ENCODE data around the gene TGFBR3L.
"Not testable (repeated sequence)": the region's sequence is repeated elsewhere in the genome, so short reads cannot be mapped to it uniquely, and the experiment has no call there.

Gene TGFBR3L

GRCh38 chr19:7916103-7916954 lies 1.7 kb downstream of the TGFBR3L start:
- peak in 1 of 2 donors; percentile 33 for DNase-seq (ENCODE audit: extremely low read depth in 1 of 2, low read depth in 1 of 2)

DNA sequence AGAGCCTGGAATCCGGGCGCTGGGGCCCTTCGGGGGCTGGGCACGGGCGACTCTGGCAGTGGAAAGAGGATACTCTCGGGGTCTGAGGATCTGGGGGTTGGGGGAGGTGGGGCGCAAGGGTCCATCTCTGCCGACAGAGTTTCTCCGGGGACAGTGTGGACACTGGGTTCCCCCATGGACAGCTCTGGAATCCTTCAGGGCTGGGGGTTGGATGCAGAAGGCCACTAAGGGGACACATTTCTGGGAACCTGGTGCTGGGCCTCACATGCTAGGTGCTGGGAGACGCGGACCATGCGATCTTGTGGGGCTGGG lies 2.3 kb downstream of the TGFBR3L start:
- DNase-seq (ENCODE audit: extremely low read depth in 1 of 2, low read depth in 1 of 2), result no peak

DNA sequence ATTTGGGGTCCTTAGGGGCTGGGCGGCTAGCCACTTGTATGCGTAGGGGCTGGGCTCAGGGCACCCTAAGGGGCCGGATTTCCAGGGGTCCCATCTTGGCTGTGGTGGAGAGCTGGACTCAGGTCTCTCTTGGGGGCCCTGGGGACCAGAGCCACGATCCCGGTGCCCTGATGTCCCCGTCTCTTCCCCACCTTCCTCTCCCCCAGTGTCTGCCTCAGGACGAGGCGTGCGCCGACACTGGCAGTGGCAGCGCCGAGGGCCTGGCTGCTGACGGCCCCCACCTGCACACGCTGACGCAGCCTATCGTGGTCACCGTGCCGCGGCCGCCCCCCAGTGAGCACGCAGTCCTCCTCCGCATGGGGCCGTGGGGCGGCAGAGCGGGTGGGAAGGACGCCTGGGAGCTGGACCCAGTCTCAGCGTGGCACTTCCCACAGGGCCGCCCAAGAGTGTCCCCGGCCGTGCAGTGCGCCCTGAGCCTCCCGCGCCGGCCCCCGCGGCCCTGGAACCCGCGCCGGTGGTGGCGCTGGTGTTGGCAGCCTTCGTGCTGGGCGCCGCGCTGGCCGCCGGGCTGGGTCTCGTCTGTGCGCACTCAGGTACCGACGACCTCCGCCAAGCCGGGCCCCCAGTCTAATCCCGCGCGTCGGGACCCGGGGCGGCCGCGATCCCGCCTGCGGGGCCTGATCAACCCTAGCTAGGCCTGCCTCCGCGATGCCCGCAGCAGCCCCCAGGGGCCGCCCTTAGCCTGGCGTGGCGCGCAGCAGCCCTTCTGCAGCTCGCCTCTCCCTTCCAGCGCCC lies 2.8 kb downstream of the TGFBR3L start:
- no peak for DNase-seq (ENCODE audit: extremely low read depth in 1 of 2, low read depth in 1 of 2)

DNA sequence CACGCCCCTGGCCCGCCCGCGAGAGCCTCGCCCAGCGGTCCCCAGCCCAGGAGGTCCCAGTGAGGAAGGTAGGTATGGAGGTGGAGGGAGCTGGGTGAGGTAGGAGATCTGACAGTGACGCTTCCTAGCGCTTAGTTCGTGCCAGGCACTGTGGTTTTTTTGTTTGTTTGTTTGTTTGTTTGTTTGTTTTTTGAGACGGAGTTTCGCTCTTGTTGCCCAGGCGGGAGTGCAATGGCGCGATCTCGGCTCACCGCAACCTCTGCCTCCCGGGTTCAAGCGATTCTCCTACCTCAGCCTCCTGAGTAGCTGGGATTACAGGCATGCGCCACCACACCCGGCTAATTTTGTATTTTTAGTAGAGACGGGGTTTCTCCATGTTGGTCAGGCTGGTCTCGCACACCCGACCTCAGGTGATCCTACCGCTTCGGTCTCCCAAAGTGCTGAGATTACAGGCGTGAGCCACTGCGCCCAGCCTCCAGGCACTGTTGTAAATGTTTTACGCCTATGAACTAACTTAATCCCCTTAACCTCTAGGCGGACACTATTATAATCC lies 3.5 kb downstream of the TGFBR3L start:
- DNase-seq (ENCODE audit: extremely low read depth in 1 of 2, low read depth in 1 of 2), result not testable (repeated sequence)

- no peak for DNase-seq (ENCODE audit: extremely low read depth in 1 of 2, low read depth in 1 of 2)
Measured at GRCh38 chr19:7918615-7919421, 4.2 kb downstream of the TGFBR3L start.

- peak; percentile 93 to 95 for DNase-seq (ENCODE audit: extremely low read depth in 1 of 2, low read depth in 1 of 2)
Measured at GRCh38 chr19:7919610-7920518, 5.2 kb downstream of the TGFBR3L start, which contains the start of gene SNAPC2. SNAPC2 (plus strand) TSS chr19:7920338; CDS start chr19:7920367, 29 bp downstream.

DNA sequence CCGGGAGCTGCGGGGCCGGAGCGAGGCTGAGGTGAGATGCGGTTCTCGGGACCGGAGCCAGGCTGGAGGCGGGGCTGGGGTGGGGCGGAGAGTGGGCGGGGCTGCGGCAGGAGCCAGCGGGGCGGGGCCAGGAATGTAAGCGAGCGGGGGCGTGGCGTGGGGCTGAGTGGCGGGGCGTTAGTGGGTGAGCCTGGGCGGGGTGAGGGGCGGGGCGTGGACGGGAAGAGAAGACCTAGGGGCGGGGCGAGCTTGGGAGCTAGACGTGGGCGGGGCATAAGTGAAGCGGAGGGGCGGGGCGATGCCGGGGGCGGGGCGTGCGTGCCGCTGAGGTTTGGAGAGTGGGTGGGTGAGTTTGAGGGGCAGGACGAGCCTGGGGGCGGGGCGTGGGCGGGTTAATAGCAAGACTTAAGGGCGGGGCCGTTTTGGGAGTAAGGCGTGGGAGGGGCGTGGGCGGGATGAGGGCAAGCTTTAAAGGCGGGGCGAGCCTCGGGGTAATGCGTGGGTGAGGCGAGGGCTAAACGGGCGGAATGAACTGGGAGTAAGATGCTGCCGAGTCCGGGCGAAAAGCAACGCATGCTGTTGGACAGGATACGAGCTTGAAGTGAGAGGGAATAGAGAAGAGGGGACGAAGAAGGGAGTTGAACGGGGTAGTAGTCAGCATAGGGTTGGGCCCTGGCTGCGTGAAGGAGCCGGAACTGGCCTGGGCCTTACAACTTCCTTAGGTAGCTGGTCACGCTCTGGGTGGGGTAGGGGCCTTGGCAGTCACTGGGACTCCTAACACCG lies 6.1 kb downstream of the TGFBR3L start:
- peak; percentile 91 to 99 for DNase-seq (ENCODE audit: extremely low read depth in 1 of 2, low read depth in 1 of 2)

DNA sequence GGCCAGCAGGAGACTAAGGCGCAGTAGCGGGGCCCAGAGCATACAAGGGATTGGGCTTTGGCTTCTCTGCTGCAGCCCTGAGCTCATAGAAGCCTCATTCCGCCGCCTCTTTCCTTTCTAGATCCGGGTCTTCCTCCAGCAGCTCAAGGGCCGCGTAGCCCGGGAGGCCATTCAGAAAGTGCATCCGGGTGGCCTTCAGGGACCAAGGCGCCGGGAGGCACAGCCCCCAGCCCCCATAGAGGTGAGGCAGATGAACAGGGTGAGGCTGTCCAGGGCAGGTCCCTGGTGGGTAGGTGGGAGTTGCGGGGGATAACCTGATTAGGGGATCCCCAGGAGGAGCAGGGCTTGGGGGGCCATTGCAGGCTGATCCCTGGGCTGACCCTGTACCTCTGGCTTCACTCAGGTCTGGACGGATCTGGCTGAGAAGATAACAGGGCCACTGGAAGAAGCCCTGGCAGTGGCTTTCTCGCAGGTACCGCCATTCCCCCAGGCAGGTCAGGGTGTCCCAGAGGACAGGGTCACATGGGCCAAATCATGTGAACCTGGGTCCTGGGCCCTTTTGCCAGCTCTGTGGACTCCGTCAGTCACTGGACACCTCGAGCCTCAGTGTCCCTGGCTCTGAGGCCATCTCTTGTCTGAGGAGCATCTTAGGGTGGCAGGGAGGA lies 6.8 kb downstream of the TGFBR3L start:
- no peak for DNase-seq (ENCODE audit: extremely low read depth in 1 of 2, low read depth in 1 of 2)

GRCh38 chr19:7921967-7922835 lies 7.6 kb downstream of the TGFBR3L start:
- DNase-seq (ENCODE audit: extremely low read depth in 1 of 2, low read depth in 1 of 2), result no peak

- no peak for DNase-seq (ENCODE audit: extremely low read depth in 1 of 2, low read depth in 1 of 2)
Measured at GRCh38 chr19:7922836-7923195, 8.2 kb downstream of the TGFBR3L start.

DNA sequence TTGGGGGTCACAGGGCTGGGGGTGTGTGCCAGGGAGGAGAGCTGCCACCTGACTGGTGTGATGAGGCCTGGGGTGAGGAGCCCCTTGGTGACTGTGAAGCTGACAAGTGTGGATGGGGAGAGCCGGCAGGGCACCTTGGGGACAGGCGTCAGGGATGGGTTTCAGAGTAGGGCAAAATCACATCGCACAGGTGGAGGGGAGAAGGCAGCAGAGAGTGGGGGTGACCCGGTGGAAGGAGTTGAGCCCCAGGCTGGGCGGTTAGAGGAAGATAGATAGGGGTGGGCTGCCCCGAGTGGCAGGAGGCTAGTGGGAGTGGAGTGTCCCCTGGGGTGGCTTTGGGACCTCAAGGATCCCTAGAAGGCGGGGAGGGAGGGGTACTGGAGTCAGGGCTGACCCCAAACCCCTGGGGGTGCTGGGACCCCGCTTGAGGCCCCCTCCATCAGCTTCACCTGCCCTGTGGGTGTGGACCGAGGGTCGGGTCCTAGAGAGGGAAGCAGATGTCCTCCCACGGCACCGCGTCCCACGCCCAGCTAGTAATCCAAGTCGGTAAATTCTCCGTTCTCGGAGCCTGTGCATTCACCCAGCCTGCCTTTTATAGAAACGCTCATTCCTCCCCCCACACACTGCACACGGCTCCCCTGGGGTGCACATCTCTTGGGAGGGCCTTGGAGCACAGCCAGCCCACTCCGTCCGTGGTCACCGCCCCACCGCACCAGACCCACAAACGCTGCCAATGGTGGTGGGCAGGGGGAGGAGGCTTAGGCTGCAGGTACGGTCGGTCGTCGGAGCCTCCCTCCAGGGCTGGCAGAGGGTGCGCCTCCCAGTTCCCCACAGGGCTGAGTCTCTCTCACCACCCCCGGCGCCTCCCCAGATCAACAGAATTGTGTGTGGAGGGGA lies 8.9 kb downstream of the TGFBR3L start:
- DNase-seq (ENCODE audit: extremely low read depth in 1 of 2, low read depth in 1 of 2), result no peak

- DNase-seq (ENCODE audit: extremely low read depth in 1 of 2, low read depth in 1 of 2), result no peak
Measured at GRCh38 chr19:7924241-7924640, 9.6 kb downstream of the TGFBR3L start.

GRCh38 chr19:7924651-7925170 lies 10.1 kb downstream of the TGFBR3L start:
- DNase-seq (ENCODE audit: extremely low read depth in 1 of 2, low read depth in 1 of 2), result no peak

DNA sequence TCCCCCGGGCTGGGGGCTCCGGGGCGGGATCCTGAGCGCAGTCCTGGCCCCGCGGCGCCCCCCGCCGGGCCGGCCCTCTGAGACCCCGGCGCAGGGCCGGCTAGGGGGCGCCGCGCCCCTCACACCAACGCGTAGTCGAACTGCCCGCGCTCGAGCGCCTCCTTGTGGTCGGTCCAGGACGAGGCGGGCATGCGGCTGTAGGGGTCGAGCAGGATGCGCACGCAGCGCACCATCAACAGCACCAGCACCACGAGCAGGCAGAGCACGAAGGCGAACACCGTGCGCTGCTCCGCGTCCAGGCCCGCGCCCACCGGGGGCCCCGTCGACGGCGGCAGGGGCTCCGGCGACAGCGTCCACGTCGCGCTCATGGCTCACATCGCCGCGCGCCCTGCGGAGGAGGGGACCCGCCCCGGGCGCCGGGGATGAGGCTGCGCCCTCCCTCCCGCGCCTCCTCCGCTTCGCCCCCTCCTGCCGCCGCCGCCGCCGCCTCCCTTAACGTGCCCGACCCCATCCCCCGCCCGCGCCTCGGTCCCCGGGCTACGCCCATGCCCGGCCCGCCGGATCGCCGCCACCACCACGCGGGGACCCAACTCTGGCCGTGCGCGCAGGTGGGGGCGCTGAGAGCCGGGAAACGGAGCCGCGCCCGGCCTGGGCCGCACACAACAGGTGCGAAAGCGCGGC lies 10.7 kb downstream of the TGFBR3L start:
- peak; percentile 50 to 69 for DNase-seq (ENCODE audit: extremely low read depth in 1 of 2, low read depth in 1 of 2)

DNA sequence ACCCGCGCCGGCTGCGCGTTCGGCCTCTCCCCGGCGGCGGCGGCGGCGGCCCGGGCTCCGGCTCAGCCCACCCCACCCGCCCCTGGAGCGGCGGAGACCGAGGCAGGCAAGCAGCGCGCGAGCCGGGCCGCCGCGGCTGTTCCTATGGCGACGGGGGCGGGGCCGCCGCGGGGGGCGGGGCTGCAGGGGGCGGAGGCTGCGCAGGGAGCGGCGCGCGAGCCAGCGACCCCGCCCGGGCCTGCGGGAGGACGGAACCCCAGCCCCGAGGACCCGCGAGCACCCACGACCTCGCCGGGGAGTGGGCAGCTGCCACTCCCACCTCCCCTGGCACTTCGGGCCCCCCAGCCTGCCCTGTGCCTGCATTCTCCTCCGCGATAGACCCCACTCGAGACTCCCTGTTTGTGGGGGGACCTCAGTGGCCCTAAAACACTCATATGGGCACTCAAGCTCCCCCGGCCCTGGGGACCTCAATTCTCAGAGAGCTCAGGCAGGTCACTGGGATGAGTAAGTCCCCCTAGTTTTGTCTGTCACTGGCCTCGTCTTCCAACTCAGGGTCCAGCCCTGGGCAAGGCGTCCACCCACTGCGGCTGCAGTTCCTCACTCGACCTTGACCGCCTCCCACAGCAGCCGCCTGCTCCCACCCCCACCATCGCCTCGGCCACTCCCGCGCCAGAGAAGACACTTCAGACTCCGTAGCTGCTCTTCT lies 11.5 kb downstream of the TGFBR3L start, which contains the start of gene CTXN1:
Gene CTXN1, minus strand, starts transcription at position 115 of the 706 bp plus-strand sequence. CDS start 597 bp downstream, outside the sequence.
- DNase-seq (ENCODE audit: extremely low read depth in 1 of 2, low read depth in 1 of 2), result peak in 1 of 2 donors; percentile 65
